Measurements from ENCODE around the gene VAMP3.
"Not testable (repeated sequence)": the region's sequence is repeated elsewhere in the genome, so short reads cannot be mapped to it uniquely, and the experiment has no call there.

VAMP3 gene

DNA sequence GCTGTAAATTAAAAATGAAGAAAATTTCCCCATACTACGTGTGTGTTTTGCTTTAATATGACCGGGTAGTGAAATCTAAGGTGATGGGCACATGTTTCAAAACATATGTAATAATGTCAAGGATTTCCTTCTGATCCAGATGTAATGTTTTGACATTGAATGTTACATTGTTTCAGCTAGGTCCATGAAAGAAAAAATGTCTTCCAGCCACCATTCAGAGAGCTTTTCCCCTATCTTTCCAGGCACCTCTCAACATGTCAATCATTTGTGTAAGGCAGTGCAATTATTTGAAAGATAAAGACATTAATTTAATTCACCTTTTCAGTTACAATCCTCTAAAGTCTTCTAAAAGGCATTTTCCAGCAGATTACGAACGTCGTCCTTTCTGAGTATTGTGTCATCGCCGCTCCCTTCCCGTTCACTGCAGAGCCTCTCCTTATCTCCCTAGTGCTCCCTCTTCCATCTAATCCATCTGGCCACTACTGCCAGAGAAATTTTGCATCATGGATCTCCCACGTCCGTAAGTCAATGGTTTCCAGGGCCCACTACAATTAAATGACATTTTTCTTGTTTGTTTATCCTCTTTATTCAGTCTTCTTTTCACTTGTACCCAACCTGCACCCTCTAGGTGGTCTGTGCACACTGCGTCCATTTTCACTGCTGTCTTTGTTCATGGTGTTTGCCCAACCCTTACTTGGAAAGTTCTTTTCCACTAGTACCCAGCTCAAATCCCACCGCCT is 1.3 kb upstream of the VAMP3 start:
- no peak for DNase-seq

DNA sequence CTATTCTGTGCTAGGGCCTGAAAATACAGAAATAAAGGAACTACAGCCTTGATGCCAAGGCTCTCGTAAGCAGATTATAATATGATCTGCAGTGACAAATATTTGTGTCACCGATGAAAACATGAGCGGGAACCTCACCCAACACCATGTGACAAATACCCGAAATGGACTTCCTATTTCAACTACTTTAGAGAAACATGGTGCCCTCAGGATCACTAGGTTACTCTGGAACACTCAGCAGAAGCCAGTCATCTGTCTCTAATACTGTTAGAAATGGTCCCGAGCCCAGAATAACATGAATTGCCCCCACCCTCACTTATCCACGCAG is 463 bp upstream of the VAMP3 start:
- no peak for DNase-seq

DNA sequence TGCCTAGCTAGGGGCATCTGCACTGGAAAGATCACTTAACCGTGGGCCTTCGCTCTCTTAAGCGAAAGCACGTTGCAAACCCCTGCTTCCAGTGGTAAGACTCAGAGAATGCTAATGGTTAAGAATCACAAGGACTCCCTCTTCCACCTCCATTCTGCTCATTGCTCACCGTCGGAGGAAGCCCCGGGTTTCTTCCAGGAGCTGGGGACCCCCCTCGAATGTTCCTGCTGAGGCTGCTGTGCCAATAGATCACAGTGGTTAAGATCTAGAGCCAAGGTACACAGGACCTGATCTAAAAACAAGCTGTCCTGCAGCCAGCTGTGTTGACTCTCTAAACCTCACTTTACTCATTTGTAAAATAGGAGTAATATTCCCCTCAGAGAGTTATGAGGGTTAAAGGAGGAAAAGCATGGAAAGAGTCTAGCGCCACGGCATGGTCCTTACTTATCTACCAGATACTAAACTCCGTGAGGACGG is 765 bp downstream of the VAMP3 start:
- DNase-seq, result no peak

DNA sequence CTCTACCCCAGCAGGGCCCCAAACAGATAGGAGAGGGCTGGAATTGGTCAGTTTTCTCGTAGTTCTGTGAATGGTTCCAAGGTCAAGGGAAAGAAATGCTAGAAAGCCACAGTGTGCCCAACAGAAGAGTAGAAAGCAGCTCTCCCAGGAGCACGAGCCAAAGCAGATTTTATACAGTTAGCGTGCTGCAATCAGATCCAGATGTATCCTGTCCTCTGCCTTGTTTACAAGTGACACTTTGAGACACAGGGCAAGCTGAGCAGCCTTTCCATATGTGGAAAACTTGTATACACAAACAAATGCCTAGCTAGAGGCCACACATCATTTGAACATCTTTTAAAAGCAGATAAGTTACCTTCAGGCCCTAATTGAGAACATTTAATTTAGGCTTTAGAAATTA is 6.5 kb downstream of the VAMP3 start:
- DNase-seq, result no peak

- DNase-seq, result no peak
Measured at GRCh38 chr1:7778133-7778628, 7.1 kb downstream of the VAMP3 start.

GRCh38 chr1:7780976-7781375 is 9.9 kb downstream of the VAMP3 start:
- no peak for DNase-seq

DNA sequence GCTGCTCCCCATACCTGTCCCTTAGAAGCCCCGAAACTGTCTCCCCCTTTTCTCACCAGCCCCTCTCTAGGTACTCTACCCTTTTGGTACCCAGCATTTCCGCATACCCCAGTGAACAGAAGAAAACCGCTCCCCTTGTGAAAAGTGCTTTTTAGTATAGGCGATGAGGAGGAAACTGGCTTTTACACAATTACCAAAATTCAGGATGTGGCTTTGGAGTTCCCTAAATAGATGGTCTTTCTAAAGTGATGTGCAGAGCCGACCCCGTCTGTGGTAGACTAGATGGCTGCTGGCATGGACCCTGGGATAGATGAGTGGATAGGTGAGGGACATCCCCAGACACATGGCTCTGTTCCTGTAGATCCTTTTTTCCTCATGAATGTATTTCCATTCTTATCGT is 10.4 kb downstream of the VAMP3 start:
- no peak for DNase-seq

DNA sequence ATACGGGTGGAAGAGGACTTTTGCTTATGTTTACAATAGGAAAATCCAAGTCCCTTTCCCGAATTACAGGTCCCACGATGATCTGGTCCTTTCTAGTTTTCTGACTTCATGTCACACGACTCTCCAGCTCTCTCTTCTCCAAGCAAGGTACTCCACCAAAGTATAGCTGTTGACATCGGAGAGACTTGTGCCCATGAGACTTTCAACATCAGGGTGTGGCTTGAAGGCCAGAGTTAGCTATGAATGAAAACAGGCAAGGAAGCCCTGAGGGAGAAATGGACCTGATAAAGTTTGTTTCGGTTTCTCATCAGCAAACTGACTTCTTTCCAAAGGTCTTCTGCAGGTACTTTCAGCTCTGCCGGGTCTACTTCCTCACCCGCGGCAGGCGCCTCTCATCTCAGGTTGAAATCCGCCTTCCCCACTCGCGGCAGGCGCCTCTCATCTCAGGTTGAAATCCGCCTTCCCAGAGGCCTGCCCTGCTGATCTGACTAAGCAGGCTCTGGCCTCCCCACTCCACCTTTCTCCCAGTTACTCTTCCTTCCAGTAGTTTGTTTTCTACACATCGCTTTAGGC is 10.9 kb downstream of the VAMP3 start:
- DNase-seq, result no peak

DNA sequence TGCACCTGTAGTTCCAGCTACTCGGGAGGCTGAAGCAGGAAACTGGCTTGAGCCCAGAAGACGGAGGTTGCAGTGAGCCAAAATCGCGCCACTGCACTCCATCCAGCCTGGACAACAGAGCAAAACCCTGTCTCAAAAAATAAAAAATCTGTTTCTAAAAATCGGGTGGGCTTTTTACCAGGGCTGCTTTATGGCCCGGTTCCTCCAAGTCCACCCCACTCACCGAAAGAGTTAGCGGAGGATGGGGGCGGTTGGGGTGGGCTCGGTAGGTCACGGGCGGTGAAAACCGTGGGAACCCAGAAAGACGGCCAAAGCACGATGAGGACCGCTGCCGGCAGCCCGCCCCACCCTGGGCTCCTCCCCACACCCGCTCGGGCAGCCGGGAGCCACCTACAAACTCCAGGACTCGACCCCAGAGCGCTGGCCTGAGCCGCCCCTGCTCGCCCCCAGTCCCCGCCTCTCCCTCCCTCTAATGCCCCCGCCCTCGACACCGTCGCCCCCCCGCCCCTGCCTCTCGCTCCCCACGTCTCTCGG is 12.1 kb downstream of the VAMP3 start:
- no peak for DNase-seq

- DNase-seq, result peak; percentile 87
Measured at GRCh38 chr1:7783826-7784491, 12.9 kb downstream of the VAMP3 start, which contains the start of gene PER3. PER3 (plus strand) TSS chr1:7784291; CDS start chr1:7784878, 587 bp downstream.

- DNase-seq, result no peak
Measured at GRCh38 chr1:7784492-7785071, 13.5 kb downstream of the VAMP3 start.

- no peak for DNase-seq
Measured at GRCh38 chr1:7785108-7785507, 14.0 kb downstream of the VAMP3 start.

DNA sequence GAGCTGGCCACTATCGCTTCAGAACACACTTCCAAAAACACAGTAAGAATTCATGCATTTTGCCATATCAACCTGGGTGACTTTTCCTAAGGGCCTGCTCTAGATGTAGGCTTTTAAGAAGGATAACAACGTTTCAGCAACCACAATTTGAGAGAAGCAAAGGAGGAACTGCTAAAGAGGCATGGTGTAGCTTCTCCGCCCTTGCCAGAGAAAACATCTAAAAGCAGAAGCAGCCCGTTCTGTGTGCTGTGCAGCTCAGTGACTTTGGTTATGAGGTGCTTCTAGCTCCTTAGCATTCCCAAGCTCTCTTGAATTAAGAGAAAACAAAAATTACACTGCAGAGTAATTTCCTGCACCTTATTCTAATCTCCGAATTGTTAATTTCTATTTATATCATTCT is 15.7 kb downstream of the VAMP3 start:
- DNase-seq, result no peak

DNA sequence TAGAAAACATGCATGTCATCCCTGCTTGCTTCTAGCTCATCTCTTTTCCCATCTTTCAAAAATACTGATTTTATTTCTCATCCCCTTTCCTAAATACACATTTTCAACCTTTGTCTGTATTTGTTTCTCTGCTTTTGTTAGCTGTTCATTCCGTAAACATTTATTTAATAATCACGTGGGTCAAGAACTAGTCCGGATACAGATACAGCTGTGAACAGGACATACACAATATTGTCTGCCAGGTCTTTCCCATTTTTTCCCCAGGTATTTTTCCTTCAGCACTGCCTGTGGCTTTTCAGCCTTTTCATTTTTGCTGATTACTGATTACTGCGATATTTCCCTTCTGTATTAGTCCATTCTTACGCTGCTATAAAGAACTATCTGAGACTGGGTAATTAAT is 18.7 kb downstream of the VAMP3 start:
- no peak for DNase-seq

DNA sequence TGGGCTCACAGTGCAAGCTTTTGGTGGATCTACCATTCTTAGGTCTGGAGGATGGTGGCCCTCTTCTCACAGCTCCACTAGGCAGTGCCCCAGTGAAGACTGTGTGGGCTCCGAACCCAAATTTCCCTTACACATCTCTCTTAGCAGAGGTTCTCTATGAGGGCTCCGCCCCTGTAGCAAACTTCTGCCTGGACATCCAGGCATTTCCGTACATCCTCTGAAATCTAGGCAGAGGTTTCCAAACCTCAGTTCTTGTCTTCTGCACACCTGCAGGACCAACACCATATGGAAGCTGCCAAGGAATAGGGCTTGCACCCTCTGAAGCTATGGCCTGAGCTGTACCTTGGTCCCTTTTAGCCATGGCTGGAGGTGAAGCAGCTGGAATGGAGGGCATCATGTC is 19.9 kb downstream of the VAMP3 start:
- not testable (repeated sequence) for DNase-seq

GRCh38 chr1:7795406-7795805 is 24.3 kb downstream of the VAMP3 start:
- DNase-seq, result no peak

DNA sequence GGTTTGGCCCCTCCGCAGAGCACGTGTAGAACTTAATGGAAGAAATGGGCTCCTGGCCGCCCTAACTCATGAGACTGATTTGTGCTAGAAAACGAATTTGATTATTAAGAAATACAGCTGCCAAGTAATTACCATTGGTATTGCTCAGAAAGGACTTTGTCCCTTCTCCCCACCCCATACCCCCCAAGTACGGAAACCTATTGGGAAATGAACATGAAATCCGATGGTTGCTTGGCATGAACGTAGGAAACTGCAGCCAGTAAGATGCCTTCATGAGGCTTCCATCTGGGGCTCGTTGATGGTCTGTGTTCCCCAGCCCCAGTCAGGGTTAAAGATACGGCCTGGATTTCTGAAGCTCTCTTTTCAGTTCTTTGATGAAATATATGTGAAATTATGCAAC is 34.4 kb downstream of the VAMP3 start:
- no peak for DNase-seq

DNA sequence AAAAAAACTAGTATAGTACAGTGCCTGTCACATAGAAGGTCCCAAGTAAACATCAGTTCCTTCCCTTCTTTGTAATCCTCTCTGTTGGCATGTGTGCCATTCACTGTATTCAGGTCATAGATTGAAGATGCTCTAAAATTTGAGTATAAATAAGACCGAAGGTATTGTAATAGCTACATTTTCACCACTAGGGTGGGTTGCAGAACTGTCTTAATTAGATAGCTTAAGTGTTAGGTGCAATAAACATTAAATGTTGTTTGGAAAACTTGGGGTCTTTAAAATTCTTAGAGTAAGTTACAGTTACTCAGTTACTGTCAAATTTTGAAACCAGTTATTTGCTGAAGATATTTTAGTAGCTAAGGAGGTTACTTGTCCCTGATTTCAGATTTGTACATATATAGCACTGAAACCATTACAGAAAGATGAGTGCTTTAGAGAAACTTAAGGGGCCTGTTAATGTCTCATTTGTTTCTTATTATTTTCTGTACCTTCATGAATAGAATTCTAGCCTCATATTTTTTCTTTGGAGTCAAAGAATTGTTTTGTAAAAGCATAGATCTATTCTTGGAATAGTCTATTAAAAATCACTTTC is 37.3 kb downstream of the VAMP3 start:
- DNase-seq, result no peak

DNA sequence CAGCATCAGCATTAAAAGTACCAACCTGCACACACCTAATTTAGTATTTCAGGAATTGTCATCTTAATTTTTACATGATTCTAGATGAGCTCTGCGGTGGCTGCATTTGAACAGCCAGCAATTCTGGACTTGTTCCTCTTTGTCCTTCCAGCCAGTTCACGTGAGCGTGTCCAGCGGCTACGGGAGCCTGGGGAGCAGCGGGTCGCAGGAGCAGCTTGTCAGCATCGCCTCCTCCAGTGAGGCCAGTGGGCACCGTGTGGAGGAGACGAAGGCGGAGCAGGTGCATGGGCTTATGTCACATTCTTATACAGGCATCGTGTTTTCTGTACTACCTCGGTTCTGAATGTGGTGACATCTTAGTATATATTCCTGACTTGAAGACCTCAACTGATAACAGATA is 38.6 kb downstream of the VAMP3 start:
- DNase-seq, result no peak

GRCh38 chr1:7810395-7810794 is 39.3 kb downstream of the VAMP3 start:
- DNase-seq, result no peak

DNA sequence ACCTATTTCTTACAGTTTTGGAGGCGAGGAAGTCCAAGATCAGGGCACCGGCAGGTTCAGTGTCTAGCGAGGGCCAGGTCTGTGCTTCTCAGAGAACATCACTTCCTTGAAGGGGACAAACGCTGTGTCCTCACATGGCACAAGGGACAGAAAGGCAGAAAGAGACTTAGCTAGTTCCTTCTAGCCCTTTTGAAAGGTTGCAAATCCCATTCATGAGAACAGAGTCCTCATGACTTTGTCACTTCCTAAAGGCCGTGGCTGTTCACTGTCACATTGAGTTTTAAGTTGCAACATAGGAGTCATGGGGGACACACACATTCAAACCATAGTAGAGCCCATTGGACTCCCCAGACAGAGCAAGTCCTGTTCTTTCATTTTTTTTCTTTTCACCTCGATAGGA is 40.4 kb downstream of the VAMP3 start:
- no peak for DNase-seq

DNA sequence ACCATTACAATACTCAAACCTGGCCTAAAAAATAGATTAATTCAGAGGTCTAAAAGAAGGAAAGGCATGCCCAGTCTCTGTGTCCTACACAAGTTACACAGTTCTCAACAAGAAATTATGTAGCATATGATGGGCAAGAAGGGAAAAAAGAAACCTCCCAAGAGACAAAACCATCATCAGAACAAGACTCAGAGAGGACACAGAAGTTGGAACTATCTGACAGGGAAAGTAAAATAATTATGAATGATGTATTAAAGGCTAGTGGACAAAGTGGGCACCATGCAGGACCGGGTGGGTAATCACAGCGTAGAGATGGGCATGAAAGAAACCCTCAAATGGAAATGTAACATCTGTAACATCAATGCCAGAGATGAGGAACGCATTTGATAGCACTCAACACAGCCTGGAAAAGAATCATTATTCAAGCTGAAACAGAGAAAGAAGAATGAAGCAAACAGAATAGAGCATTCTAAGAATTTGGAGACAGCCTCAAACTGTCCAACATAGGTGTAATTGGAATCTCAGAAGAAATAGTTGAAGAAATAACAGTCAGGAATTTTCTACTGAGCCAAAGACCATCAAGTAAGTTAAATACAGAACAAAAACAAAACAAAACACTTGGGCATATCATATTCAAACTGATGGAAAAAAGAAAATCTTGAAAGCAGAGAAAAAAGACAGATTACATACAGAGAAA is 42.7 kb downstream of the VAMP3 start:
- no peak for DNase-seq

GRCh38 chr1:7821282-7821681 is 50.2 kb downstream of the VAMP3 start:
- DNase-seq, result no peak

All from activated T-cell treated with anti-CD3 and anti-CD28 coated beads for 4 hours (primary cell).